Astrocyte of the spinal cord (primary cell): Measurements from ENCODE around the gene CEP164.

Experiments used
- DNase-seq: peaks from one replicate; pipeline ENCODE4 v3.0.0; 2011; ENCODE audit warnings: low read depth, low spot score
- H3K4me3 ChIP-seq: 2 replicates; pipeline ENCODE4 v1.5.1; 2011; ENCODE audit warnings: low read depth, mild to moderate bottlenecking, low read length, moderate library complexity
- CTCF ChIP-seq: IDR thresholded peaks from 2 replicates; pipeline ENCODE4 v1.5.1; 2012; ENCODE audit warnings: low read depth, mild to moderate bottlenecking, low read length, inconsistent platforms
- in situ Hi-C: cut with HindIII; loops from 2 replicates; pipeline ENCODE4 v1.10.0; 2017; ENCODE audit warnings: low sequenced_read_pairs

The CEP164 gene

GRCh38 chr11:117284053-117284452, 43.6 kb upstream of the CEP164 start:
- H3K4me3 ChIP-seq, result no peak overlapping the region
- TF ChIP-seq CTCF, result no peak
- in situ Hi-C loops, result no loop called here
- DNase-seq, result no peak

GRCh38 chr11:117286588-117286987, 41.1 kb upstream of the CEP164 start:
- no peak for TF ChIP-seq CTCF
- DNase-seq, result no peak
- H3K4me3 ChIP-seq, result no peak overlapping the region
- in situ Hi-C loops, result no loop called here

DNA sequence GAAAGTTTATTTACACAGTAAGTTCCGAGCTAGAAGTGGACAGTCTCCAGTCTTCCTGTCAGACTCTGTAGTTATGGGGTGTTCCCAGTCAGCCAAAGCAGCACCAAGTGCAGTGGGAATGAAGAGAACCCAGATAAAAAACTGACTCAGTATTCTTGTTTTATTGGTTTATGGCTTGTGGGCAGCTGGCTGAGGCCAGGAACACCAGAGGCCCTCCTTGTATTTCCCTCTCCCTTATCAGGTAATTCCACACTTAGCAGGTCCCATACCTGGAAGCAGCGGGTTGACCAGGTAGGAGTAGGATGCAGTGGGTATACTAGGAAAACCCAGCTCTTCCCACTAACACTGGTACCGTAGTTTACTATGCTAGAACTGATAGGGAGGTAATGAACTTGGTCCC, 40.0 kb upstream of the CEP164 start:
- DNase-seq, result no peak
- no peak for TF ChIP-seq CTCF
- in situ Hi-C loops, result no loop called here
- H3K4me3 ChIP-seq, result no peak overlapping the region

DNA sequence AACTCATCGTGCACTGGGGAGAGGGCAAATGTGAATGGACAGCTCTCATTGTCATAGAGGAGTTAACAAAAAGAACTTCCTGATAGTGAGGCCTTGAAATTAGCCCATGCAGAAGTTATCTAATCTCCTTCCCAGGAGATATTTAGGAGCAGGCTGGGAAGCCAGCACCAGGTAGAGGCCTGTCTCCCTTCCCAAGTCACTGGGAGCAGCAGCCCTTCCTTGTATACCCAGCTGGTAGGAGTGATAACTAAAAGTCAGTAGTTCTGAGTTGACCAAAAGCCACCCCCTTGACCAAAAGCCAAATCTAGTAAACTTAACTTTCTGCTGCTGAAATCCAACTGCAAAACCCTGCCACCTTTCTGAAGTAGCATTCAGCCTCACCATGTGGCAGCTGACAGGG, 37.9 kb upstream of the CEP164 start:
- no peak overlapping the region for H3K4me3 ChIP-seq
- no peak for TF ChIP-seq CTCF
- no peak for DNase-seq
- in situ Hi-C loops, result no loop called here

DNA sequence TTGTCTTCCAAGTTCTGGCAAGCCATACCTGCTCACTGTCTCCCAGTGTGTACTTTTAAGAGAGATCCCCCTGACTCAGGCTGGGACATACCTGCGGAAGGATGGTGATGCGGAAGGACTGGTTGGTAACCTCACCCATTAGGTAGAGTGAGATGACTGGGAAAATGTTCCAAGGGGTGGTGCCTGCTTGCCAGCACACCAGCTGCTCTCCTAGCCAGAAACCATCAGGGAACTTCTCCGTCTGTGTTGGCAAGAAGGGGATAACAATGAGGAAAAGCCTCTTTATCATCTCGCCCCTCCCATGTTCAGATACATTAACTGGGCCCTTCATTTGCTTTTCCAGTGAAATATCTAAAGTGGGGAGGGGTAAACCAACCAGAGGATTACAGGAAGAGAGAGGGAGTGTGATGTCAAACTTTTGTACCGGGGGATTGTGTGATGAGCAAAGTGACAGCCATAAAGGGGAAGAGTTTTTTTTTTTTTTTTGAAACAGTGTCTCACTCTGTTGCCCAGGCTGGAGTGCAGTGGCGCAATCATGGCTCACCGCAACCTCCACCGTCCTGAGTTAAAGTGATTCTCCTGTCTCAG, 36.8 kb upstream of the CEP164 start, which contains the start of gene BACE1-AS:
TSS of gene BACE1-AS (plus strand) at position 538 of the 588 bp plus-strand sequence.
- no peak for DNase-seq
- no peak for TF ChIP-seq CTCF
- in situ Hi-C loops, result no loop called here
- H3K4me3 ChIP-seq, result no peak within 1 kb of the TSS

DNA sequence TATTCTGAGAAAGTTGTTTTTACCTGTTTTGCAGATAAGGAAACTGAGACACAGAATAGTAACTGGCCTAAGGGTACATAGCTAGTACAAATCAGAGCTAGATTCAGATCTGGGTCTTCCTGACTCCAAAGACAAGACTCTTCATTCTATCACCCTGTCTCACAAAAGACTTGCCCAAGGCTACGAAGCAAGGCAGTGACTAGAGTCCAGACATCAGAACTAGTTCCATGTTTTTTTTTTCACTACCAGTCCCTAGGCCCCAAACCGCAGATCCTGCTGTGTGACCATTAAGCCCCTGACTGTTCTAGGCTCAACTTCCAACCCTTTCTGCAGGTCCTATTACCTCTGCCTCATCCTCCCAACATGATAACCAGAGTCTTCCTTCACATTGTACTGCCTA, 35.0 kb upstream of the CEP164 start:
- in situ Hi-C loops, result no loop called here
- no peak for DNase-seq
- no peak for TF ChIP-seq CTCF
- H3K4me3 ChIP-seq, result no peak overlapping the region
